ENCODE measurements around the gene GRIA4. TPM values are rescaled to one million over a fixed set of nuclear protein-coding genes. Genes with fewer than 3 reads are reported as not detected.
"Not testable (repeated sequence)": the region's sequence is repeated elsewhere in the genome, so short reads cannot be mapped to it uniquely, and the experiment has no call there.

The GRIA4 gene
- total RNA-seq, 1 donor from 2014 or later: 8.7 TPM

DNA sequence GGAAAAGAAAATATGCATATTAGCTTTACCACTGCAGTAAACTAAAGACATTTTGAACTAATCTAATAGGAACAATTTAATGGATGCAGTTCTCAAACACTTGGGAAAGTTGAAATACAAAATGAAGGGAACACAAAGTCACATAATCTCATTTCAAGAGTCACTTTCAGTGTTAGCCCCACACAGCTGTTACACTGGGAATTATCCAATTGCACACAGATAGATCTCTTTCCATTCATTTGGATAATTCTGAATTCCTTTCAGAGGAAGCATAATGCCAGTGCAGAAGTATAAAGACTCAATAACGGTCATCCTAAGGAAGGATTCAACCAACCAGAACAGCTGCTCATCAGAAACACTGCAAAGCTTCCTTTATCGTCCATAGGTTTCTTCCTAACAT lies 173.3 kb downstream of the GRIA4 start:
- Mint-ChIP-seq H3K4me1 (ENCODE audit: unreplicated experiment) (peaks cover 4% of the 10 kb centered on the region), H3K4me3 (ENCODE audit: unreplicated experiment) (no peak overlapping the region), H3K36me3 (ENCODE audit: low read depth, unreplicated experiment) (no peaks in the 10 kb centered on the region), H3K27me3 (ENCODE audit: unreplicated experiment) (no peaks in the 10 kb centered on the region), H3K9me3 (ENCODE audit: unreplicated experiment) (no peaks in the 10 kb centered on the region), H3K27ac (ENCODE audit: unreplicated experiment) (no peak overlapping the region)
- TF ChIP-seq, protein P1, sequence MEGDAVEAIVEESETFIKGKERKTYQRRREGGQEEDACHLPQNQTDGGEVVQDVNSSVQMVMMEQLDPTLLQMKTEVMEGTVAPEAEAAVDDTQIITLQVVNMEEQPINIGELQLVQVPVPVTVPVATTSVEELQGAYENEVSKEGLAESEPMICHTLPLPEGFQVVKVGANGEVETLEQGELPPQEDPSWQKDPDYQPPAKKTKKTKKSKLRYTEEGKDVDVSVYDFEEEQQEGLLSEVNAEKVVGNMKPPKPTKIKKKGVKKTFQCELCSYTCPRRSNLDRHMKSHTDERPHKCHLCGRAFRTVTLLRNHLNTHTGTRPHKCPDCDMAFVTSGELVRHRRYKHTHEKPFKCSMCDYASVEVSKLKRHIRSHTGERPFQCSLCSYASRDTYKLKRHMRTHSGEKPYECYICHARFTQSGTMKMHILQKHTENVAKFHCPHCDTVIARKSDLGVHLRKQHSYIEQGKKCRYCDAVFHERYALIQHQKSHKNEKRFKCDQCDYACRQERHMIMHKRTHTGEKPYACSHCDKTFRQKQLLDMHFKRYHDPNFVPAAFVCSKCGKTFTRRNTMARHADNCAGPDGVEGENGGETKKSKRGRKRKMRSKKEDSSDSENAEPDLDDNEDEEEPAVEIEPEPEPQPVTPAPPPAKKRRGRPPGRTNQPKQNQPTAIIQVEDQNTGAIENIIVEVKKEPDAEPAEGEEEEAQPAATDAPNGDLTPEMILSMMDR (IDR thresholded peaks at IDR 0.05; ENCODE audit: unreplicated experiment): no peak
- DNase-seq (ENCODE audit: low spot score): no peak

DNA sequence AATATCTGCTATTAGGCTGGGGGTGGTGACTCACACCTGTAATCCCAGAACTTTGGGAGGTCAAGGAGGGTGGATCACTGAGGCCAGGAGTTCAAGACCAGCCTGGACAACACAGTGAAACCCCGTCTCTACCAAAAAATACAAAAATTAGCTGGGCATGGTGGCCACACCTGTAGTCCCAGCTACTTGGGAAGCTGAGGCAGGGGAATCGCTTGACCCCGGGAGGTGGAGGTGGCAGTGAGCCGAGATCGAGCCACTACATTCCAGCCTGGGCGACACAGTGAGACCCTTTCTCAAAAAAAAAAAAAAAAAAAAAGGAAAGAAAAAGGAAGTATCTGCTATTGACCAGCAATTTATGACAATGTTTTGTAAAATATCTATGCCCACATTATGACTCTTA lies 176.0 kb downstream of the GRIA4 start:
- H3K36me3 Mint-ChIP-seq (ENCODE audit: low read depth, unreplicated experiment); H3K9me3 Mint-ChIP-seq (ENCODE audit: unreplicated experiment); H3K4me3 Mint-ChIP-seq (ENCODE audit: unreplicated experiment); H3K27me3 Mint-ChIP-seq (ENCODE audit: unreplicated experiment); DNase-seq (ENCODE audit: low spot score); H3K4me1 Mint-ChIP-seq (ENCODE audit: unreplicated experiment); H3K27ac Mint-ChIP-seq (ENCODE audit: unreplicated experiment): not testable (repeated sequence)

DNA sequence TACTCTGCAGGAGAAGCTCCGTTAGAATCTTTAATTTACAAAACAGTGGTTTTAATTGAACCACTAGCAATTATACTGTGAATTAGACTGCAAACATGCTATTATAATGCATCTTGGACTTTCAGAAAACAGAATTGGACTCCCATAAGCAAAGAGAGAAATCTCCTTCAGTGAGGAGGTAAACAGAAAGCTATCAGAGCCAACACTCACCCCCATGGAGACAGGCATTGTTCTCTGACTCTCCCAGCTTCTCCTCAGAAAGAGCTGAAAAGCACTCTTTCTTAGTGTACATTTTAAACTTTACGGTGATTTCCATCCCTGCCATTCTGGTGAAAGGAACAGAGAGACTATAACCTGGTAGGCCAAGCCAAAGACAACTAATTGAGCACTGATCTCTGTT lies 176.9 kb downstream of the GRIA4 start:
- DNase-seq (ENCODE audit: low spot score): no peak
- TF ChIP-seq, protein P1 (IDR thresholded peaks at IDR 0.05; ENCODE audit: unreplicated experiment): no peak
- Mint-ChIP-seq H3K4me3 (ENCODE audit: unreplicated experiment) (no peak overlapping the region), H3K36me3 (ENCODE audit: low read depth, unreplicated experiment) (no peaks in the 10 kb centered on the region), H3K27ac (ENCODE audit: unreplicated experiment) (no peak overlapping the region), H3K4me1 (ENCODE audit: unreplicated experiment) (peaks cover 2% of the 10 kb centered on the region), H3K27me3 (ENCODE audit: unreplicated experiment) (no peaks in the 10 kb centered on the region), H3K9me3 (ENCODE audit: unreplicated experiment) (no peaks in the 10 kb centered on the region)

DNA sequence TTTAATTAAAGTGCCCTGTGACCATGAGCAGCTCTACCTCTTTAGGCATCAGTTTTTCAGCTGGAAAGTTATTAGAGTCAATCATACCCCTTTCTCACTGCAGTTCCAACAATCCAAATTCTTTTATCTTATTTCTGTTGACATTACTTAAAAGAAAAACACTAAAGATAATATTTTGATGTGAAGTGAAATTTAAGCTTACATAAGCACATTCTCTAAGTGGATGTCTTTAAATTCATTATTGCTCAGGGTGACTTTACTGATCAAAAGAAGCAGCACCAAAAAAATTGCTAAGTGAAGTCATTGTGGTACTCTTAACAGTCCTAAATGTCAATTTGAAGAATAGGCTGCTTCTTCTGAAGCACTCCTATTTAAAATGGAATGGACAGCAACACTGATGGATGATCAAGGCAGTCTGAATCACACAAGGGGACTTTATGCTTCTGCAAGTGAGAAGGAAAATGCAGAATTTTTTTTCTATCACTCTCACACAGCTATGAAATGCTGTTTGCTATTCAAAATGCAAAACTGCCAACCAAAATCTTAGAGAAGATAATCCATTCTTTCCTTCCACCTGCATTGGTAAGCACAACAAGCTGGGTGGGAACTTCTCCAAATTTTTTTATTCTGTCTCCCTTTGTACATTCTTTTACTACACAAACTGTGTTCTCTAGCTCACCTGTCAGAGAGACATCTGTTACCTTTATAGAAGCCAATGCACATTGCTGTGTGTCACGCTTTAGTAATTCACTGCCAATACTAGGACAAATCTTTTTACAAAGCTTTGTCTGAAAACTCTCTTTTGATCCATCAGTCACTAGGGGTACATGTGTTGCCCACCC lies 179.9 kb downstream of the GRIA4 start:
- H3K36me3 Mint-ChIP-seq (ENCODE audit: low read depth, unreplicated experiment): no peaks in the 10 kb centered on the region
- H3K9me3 Mint-ChIP-seq (ENCODE audit: unreplicated experiment): no peaks in the 10 kb centered on the region
- no peak for DNase-seq (ENCODE audit: low spot score)
- TF ChIP-seq, protein P1 (IDR thresholded peaks at IDR 0.05; ENCODE audit: unreplicated experiment): no peak
- no peaks in the 10 kb centered on the region for H3K27me3 Mint-ChIP-seq (ENCODE audit: unreplicated experiment)
- H3K27ac Mint-ChIP-seq (ENCODE audit: unreplicated experiment): no peak overlapping the region
- H3K4me3 Mint-ChIP-seq (ENCODE audit: unreplicated experiment): no peak overlapping the region
- H3K4me1 Mint-ChIP-seq (ENCODE audit: unreplicated experiment): no peaks in the 10 kb centered on the region

DNA sequence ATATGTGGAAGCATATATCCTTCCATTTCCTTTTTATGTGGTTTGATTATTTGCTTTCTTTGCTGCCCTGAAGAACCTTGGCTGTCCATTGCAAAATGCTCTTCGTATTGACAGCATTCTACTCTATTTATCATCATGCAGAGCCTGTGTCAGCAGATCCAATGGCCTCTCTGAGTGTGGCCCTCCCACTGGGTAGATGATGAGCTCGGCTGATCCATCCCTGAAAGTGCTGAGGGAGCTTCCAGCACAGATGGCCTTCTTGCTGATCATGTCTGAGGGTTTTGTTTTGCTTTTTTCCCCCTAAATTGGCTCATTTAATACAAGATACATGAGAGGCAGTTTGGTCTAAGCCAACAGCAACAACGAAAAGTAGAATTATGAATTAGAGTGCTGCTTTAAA lies 181.0 kb downstream of the GRIA4 start:
- no peak overlapping the region for H3K4me3 Mint-ChIP-seq (ENCODE audit: unreplicated experiment)
- no peak for DNase-seq (ENCODE audit: low spot score)
- H3K4me1 Mint-ChIP-seq (ENCODE audit: unreplicated experiment): no peaks in the 10 kb centered on the region
- no peak overlapping the region for H3K27ac Mint-ChIP-seq (ENCODE audit: unreplicated experiment)
- TF ChIP-seq, protein P1 (IDR thresholded peaks at IDR 0.05; ENCODE audit: unreplicated experiment): no peak
- no peaks in the 10 kb centered on the region for H3K9me3 Mint-ChIP-seq (ENCODE audit: unreplicated experiment)
- H3K36me3 Mint-ChIP-seq (ENCODE audit: low read depth, unreplicated experiment): no peaks in the 10 kb centered on the region
- H3K27me3 Mint-ChIP-seq (ENCODE audit: unreplicated experiment): no peaks in the 10 kb centered on the region
